HUES48 (cell line): ENCODE measurements around the gene PELI2.

Source experiments
- H3K27ac ChIP-seq: one replicate; pipeline ENCODE4 v1.7.0; 2013; ENCODE audit warnings: low read depth, low read length, inconsistent platforms
- H3K27me3 ChIP-seq: 2 replicates; pipeline ENCODE4 v1.6.1; 2013; ENCODE audit warnings: mild to moderate bottlenecking, low read length; ENCODE audit not compliant: control insufficient read depth, insufficient read depth
- H3K36me3 ChIP-seq: 2 replicates; pipeline ENCODE4 v1.6.1; 2013; ENCODE audit warnings: low read length; ENCODE audit not compliant: control insufficient read depth, insufficient read depth
- H3K4me1 ChIP-seq: 2 replicates; pipeline ENCODE4 v1.6.1; 2013; ENCODE audit warnings: mild to moderate bottlenecking, low read length; ENCODE audit not compliant: control insufficient read depth, insufficient read depth
- H3K4me3 ChIP-seq: 2 replicates; pipeline ENCODE4 v1.5.1; 2013; ENCODE audit warnings: mild to moderate bottlenecking, low read depth, low read length
- H3K9ac ChIP-seq: 2 replicates; pipeline ENCODE4 v1.6.1; 2013; ENCODE audit warnings: mild to moderate bottlenecking, low read depth, low read length, moderate library complexity
- H3K9me3 ChIP-seq: 2 replicates; pipeline ENCODE4 v1.6.1; 2013; ENCODE audit warnings: low read length; ENCODE audit not compliant: control insufficient read depth, insufficient read depth

The PELI2 gene

GRCh38 chr14:56131865-56132833, 13.9 kb downstream of the PELI2 start:
- no peak overlapping the region for H3K4me3 ChIP-seq
- H3K27ac ChIP-seq = no peak overlapping the region
- H3K27me3 ChIP-seq = no peaks in the 10 kb centered on the region
- H3K4me1 ChIP-seq = peaks cover 64% of the 10 kb centered on the region
- no peak overlapping the region for H3K9ac ChIP-seq
- H3K9me3 ChIP-seq = no peaks in the 10 kb centered on the region
- H3K36me3 ChIP-seq = no peaks in the 10 kb centered on the region

DNA sequence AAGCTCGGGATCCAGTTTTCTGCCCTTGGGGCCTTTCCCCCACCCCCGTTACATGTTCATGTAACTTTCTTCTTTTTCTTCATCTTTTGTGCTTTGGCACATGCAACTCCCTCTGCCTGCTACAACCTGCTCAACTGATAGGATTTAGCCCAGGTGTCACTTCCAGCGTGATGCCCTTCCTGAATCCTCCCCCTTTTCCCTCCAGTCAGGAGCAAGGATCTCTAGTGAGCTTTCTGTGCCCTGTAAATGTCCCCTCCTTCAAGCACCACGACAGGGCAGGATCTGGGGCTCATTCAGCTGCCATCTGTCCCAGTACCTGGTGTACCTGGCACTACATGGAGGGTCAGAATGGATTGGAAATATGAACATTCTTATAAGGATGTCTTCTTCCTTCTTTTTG, 15.3 kb downstream of the PELI2 start:
- Histone ChIP-seq H3K4me1 (peaks cover 64% of the 10 kb centered on the region), H3K27ac (no peak overlapping the region), H3K27me3 (no peaks in the 10 kb centered on the region), H3K9me3 (no peaks in the 10 kb centered on the region), H3K36me3 (no peaks in the 10 kb centered on the region), H3K9ac (no peak overlapping the region), H3K4me3 (no peak overlapping the region)

DNA sequence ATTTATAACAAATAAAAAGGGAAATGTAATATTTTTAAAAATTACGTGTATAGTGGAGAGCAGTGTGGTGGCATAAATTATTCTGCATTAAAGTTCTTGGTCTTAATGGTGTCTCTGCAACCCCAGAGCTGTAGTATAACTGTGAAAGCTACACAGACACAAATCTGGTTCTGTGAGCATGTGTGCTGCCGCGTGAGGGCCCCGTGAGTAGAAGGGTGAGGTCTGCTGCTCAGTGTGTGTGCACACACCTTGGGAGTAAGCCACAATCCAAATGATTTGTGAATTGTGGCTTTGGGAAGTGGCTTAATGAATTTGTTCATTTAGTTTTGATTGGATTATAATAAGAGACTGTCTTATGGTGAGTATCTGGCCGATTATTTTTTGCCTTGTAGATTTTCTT, 16.8 kb downstream of the PELI2 start:
- peaks cover 64% of the 10 kb centered on the region for H3K4me1 ChIP-seq
- no peak overlapping the region for H3K4me3 ChIP-seq
- H3K36me3 ChIP-seq = no peaks in the 10 kb centered on the region
- no peak overlapping the region for H3K9ac ChIP-seq
- H3K27ac ChIP-seq = no peak overlapping the region
- no peaks in the 10 kb centered on the region for H3K9me3 ChIP-seq
- no peaks in the 10 kb centered on the region for H3K27me3 ChIP-seq

GRCh38 chr14:56135668-56136067, 17.5 kb downstream of the PELI2 start:
- H3K9ac ChIP-seq = no peak overlapping the region
- peaks cover 61% of the 10 kb centered on the region for H3K4me1 ChIP-seq
- no peak overlapping the region for H3K4me3 ChIP-seq
- H3K27me3 ChIP-seq = no peaks in the 10 kb centered on the region
- H3K36me3 ChIP-seq = no peaks in the 10 kb centered on the region
- H3K27ac ChIP-seq = no peak overlapping the region
- no peaks in the 10 kb centered on the region for H3K9me3 ChIP-seq

DNA sequence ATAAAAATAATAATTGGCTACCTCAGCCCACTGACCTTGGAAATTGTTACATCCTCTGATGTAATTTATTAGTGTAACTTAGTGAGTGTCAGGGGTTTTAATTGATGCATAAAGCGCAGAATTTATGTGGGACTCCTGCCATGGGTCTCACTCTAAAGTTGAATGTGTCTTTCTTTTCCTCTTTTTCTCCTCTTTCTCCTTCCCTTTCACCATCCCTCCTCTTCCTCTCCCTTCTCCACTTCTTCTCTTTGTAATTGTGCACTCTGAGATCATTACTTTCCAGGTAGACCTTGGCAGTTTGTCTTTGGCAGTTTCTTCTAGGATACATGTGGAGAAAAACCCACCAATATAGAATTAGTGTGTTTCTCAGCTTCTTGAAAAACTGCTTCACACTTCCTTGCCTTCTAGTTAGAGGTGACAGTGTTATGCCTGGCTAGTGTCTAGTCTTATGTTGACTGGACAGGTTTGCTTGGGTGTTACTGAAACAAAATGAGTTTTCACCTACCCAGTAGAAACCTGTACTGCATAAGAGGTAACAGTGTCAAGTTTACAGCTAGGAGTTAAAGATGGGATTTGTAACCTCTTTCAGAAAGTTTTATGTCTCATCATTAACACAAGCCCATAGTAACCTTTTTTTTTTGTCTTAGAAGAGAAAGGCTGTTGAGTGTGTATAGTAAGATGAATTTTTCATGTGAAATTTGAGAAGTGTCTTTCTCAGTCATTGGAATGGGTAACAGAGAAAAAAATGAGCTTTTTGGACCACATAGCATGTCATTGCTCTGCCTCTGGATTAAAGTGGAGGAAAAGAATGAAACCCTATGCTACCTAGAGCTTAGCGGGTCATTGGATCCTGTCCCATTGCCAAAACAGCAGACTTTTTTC, 18.6 kb downstream of the PELI2 start:
- H3K4me1 ChIP-seq = peaks cover 56% of the 10 kb centered on the region
- no peaks in the 10 kb centered on the region for H3K36me3 ChIP-seq
- H3K27ac ChIP-seq = no peak overlapping the region
- no peak overlapping the region for H3K4me3 ChIP-seq
- no peaks in the 10 kb centered on the region for H3K9me3 ChIP-seq
- H3K27me3 ChIP-seq = no peaks in the 10 kb centered on the region
- no peak overlapping the region for H3K9ac ChIP-seq

- Histone ChIP-seq H3K27ac (no peak overlapping the region), H3K36me3 (no peaks in the 10 kb centered on the region), H3K4me1 (peaks cover 49% of the 10 kb centered on the region), H3K9me3 (no peaks in the 10 kb centered on the region), H3K4me3 (no peak overlapping the region), H3K27me3 (no peaks in the 10 kb centered on the region), H3K9ac (no peak overlapping the region)
Observed at GRCh38 chr14:56137453-56137807, 19.2 kb downstream of the PELI2 start.

- no peaks in the 10 kb centered on the region for H3K27me3 ChIP-seq
- H3K36me3 ChIP-seq = no peaks in the 10 kb centered on the region
- H3K9me3 ChIP-seq = no peaks in the 10 kb centered on the region
- no peak overlapping the region for H3K4me3 ChIP-seq
- peaks cover 46% of the 10 kb centered on the region for H3K4me1 ChIP-seq
- no peak overlapping the region for H3K9ac ChIP-seq
- no peak overlapping the region for H3K27ac ChIP-seq
Observed at GRCh38 chr14:56137849-56138248, 19.6 kb downstream of the PELI2 start.

DNA sequence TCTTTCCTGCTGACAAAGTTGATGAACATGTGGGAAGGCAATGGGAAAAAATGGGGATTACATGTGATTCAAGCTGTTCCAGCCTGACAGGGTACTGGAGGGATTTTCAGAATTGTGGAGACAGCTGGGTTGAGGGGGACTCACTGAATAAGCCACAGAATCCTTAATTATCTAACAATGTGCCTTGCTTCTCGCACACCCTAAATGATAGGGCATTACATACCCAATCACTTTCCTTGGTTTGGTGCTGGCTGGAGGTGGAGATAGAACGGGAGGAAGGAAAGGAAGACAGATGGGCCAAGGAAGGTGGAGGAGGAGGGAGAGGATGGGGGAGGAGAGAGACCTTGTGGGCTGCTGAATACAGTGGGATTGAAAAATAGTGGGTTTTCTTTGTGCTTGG, 20.7 kb downstream of the PELI2 start:
- H3K4me3 ChIP-seq = no peak overlapping the region
- no peak overlapping the region for H3K27ac ChIP-seq
- no peaks in the 10 kb centered on the region for H3K36me3 ChIP-seq
- H3K9ac ChIP-seq = no peak overlapping the region
- peaks cover 37% of the 10 kb centered on the region for H3K4me1 ChIP-seq
- H3K27me3 ChIP-seq = no peaks in the 10 kb centered on the region
- no peaks in the 10 kb centered on the region for H3K9me3 ChIP-seq

- Histone ChIP-seq H3K27me3 (no peaks in the 10 kb centered on the region), H3K9ac (no peak overlapping the region), H3K9me3 (no peaks in the 10 kb centered on the region), H3K27ac (no peak overlapping the region), H3K36me3 (no peaks in the 10 kb centered on the region), H3K4me3 (no peak overlapping the region), H3K4me1 (peaks cover 36% of the 10 kb centered on the region)
Observed at GRCh38 chr14:56142314-56142713, 24.1 kb downstream of the PELI2 start.

- H3K27ac ChIP-seq = no peak overlapping the region
- no peaks in the 10 kb centered on the region for H3K36me3 ChIP-seq
- no peaks in the 10 kb centered on the region for H3K27me3 ChIP-seq
- H3K9me3 ChIP-seq = no peaks in the 10 kb centered on the region
- no peak overlapping the region for H3K4me3 ChIP-seq
- H3K9ac ChIP-seq = no peak overlapping the region
- peaks cover 32% of the 10 kb centered on the region for H3K4me1 ChIP-seq
Observed at GRCh38 chr14:56143025-56143424, 24.8 kb downstream of the PELI2 start.

DNA sequence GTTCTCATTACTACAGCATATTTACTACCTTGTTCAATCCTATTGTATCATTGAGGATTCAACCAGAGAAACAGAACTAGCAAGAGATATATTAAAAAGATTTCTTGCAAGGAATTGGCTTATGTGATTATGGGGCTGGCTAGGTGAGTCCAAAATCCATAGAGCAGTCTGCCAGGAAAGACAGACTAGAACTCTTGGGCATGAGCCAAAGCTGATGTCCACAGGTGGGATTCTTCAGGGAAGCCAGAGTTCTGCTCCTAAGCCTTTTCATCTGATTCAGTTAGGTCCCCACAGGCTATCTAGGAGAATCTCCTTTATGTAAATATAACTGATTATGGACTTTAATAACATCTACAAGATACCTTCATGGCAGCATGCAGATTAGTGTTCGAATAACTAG, 26.0 kb downstream of the PELI2 start:
- Histone ChIP-seq H3K4me3 (no peak overlapping the region), H3K27me3 (no peaks in the 10 kb centered on the region), H3K27ac (no peak overlapping the region), H3K4me1 (peaks cover 34% of the 10 kb centered on the region), H3K9ac (no peak overlapping the region), H3K9me3 (no peaks in the 10 kb centered on the region), H3K36me3 (no peaks in the 10 kb centered on the region)
